Measurements from ENCODE around the gene SNAPC2. TPM values are rescaled to one million over a fixed set of nuclear protein-coding genes. Genes with fewer than 3 reads are reported as not detected.
A peak's percentile ranks its signal among the peaks of the same experiment; 100 is the strongest.

Gene SNAPC2
- total RNA-seq, 1 experiment from 2014 or later = 27.5 TPM

DNA sequence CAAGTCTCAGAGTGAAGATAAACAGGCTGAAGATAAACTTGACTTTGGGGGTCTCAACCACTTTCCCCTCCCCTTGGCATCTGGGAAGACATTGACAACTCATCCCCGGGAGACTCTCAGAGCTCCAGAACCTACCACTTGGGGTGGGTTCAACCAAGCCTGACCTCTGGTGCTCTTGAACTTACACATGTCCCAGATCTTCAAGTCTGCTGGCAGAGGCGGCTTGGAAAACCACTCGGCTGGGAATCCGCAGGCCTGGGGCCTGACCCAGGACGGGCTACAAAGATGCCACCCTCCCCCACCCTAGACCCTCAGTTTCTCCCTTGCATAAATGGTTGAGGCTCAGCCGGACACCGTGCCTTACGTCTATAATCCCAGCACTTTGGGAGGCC is 31.3 kb upstream of the SNAPC2 start:
- DNase-seq (ENCODE audit: low read depth) = no peak

DNA sequence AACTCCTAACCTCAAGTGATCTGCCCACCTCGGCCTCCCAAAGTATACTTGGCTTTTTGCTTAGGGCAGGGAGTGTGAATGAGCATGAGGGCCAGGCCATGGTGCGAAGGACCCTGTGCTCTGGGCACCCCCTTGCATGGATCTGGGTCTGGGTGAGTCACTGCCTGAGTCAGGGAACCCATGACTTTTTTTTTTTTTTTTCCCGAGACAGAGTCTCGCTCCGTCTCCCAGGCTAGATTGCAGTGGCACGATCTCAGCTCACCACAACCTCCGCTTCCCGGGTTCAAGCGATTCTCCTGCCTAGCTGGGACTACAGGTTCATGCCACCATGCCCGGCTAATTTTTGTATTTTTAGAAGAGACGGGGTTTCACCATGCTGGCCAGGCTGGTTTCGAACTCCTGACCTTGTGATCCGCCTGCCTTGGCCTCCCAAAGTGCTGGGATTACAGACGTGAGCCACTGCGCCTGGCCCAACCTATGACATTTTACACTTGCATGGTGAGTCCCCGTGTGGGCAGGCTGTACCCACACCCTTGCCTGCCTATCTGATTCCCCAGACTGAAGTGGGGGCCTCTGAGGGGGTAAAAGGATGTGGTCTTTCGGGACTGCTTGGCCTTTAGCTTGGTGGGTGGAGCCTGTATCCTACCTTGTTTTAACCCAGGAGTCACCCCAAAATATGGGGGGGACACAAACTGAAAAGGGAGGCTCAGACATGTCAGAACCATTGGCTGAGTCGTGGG is 26.6 kb upstream of the SNAPC2 start:
- peak; percentile 67 for DNase-seq (ENCODE audit: low read depth)

DNA sequence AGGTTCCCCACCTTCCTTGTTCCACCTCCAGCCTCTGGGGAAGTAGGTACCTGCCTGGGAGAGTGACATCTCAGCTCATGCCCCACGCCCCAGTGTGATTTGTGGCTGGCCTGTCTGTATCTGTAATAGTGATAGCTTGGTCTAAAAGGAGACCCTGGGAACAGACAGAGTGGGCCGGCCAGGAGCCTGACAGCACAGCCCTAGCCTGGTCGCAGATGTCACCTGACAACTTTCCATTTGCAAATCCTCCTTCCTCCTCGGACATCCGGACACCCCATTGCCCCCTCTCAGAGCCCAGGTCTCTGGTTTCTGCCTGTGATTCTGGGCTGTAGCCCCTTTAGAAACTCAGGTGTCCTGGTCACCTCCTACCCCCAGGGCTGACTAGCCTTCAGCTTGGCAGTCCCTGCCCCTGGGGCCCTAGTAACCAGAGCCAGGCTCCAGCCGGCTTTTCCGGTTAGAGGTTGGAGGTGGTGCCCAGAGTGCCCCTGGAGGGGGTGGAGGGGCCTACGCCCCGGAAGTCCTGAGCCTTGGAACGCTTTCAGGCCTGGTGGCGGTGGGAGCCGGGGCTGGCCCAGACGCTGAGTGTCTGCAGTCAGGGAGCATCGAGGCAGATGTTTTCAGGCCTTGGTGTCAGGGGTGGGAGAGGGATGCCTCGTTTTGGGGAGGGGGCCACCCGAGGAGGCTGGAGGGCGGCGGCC is 25.4 kb upstream of the SNAPC2 start:
- no peak for DNase-seq (ENCODE audit: low read depth)

DNA sequence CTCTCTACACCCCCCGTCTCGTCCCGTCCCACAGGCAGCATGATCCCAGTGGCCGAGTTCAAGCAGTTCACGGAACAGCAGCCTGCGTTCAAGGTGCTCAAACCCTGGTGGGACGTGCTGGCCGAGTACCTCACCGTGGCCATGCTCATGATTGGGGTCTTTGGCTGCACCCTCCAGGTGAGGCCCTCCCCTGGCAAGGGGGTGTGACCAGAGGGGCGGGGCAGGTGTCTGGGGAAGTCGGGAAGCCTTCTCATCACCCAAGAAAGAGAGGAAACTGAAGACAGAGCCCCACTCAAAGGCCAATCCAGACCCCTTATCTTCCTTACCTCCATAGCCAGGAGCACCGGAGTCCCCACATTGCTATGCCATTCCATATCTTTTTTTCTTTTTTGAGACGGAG is 24.6 kb upstream of the SNAPC2 start:
- no peak for DNase-seq (ENCODE audit: low read depth)

DNA sequence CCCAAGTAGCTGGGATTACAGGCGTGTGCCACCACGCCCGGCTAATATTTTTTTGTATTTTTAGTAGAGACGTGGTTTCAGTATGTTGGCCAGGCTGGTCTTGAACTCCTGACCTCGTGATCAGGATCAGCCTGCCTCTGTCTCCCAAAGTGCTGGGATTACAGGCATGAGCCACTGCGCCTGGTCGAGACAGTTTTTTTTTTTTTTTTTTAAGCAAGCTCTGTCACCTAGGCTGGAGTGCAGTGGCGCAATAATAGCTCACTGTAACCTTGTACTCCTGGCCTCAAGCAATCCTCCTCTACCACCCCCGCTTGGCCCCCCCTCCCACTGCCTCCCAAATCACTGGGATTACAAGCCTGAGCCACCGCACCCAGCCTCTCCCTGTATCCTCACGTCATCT is 22.8 kb upstream of the SNAPC2 start:
- no peak for DNase-seq (ENCODE audit: low read depth)

DNA sequence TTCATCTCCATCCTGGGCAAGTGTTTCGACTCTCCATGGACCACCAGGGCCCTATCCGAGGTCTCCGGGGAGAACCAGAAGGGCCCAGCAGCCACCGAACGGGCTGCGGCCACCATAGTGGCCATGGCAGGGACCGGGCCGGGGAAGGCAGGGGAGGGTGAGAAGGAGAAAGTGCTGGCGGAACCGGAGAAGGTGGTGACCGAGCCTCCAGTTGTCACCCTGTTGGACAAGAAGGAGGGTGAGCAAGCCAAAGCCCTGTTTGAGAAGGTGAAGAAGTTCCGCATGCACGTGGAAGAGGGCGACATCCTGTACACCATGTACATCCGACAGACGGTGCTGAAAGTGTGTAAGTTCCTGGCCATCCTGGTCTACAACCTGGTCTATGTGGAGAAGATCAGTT is 21.2 kb upstream of the SNAPC2 start:
- no peak for DNase-seq (ENCODE audit: low read depth)

DNA sequence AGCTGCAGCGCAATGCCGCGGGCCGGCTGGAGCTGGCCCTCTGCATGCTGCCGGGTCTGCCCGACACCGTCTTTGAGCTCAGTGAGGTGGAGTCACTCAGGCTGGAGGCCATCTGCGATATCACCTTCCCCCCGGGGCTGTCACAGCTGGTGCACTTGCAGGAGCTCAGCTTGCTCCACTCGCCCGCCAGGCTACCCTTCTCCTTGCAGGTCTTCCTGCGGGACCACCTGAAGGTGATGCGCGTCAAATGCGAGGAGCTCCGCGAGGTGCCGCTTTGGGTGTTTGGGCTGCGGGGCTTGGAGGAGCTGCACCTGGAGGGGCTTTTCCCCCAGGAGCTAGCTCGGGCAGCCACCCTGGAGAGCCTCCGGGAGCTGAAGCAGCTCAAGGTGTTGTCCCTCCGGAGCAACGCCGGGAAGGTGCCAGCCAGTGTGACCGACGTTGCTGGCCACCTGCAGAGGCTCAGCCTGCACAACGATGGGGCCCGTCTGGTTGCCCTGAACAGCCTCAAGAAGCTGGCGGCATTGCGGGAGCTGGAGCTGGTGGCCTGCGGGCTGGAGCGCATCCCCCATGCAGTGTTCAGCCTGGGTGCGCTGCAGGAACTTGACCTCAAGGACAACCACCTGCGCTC is 20.3 kb upstream of the SNAPC2 start:
- no peak for DNase-seq (ENCODE audit: low read depth)

DNA sequence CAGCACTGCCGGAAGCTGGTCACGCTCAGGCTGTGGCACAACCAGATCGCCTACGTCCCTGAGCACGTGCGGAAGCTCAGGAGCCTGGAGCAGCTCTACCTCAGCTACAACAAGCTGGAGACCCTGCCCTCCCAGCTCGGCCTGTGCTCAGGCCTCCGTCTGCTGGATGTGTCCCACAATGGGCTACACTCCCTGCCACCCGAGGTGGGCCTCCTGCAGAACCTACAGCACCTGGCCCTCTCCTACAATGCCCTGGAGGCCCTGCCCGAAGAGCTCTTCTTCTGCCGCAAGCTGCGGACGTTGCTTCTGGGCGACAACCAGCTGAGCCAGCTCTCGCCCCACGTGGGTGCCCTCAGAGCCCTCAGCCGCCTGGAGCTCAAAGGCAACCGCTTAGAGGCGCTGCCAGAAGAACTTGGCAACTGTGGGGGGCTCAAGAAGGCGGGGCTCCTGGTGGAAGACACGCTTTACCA is 19.7 kb upstream of the SNAPC2 start:
- DNase-seq (ENCODE audit: low read depth) = no peak

DNA sequence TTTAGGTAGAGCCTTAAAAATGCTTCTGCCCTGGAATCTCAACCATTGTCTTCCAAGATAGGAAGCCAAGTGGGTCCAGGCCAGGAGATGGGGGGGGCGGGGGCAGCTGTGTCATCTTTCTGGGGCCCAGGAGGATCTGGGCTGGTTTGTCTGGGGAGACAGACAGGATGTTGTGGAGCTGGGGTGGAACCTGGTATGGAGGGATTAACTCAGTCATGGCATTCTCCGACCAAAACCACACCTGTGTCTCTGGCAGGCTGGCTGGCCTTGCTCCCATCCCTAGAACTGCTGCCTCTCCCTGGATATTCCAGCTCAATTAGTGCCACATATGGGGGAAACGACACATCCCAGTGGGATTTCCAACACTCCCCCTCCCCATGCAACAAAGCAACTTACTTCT is 19.2 kb upstream of the SNAPC2 start:
- no peak for DNase-seq (ENCODE audit: low read depth)

DNA sequence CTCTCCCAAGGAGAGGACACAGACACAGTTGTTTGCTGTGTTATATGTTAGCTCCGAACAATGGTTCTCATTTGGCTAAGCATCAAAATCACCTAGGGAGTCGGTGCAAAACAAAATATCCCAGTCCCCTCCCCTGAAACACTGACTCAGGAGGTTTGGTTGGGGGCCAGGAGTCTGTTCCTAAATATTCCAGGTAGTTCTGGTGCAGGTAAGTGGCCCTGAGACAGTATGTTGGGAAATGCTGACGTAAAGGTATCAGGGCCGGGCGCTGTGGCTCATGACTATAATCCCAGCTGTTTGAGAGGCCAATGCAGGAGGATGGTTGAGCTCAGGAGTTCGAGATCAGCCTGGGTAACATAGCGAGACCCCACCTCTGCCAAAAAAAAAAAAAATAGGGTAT is 18.8 kb upstream of the SNAPC2 start:
- DNase-seq (ENCODE audit: low read depth) = no peak

DNA sequence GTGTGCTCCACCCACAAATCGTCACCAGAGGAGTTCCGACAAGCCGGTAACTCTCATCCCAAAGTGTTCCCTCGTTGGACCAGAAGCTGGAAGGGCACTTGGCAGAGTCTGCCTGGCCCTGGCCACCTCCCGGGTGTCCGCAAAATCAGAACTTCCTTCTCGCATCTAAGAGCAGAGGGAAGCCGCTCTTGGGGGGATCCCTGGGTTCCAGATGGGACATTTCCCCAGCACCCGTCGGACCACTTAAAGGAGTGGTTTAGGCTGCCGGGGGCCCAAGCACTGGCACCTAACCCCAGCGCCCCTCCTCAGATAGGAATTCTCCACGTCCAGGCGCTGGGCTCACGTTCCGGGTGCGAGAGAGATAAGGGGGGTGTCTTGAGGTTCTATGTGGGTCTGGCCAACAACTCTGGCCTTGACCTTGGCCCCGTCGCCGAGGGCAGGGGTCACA is 17.3 kb upstream of the SNAPC2 start:
- DNase-seq (ENCODE audit: low read depth) = no peak

DNA sequence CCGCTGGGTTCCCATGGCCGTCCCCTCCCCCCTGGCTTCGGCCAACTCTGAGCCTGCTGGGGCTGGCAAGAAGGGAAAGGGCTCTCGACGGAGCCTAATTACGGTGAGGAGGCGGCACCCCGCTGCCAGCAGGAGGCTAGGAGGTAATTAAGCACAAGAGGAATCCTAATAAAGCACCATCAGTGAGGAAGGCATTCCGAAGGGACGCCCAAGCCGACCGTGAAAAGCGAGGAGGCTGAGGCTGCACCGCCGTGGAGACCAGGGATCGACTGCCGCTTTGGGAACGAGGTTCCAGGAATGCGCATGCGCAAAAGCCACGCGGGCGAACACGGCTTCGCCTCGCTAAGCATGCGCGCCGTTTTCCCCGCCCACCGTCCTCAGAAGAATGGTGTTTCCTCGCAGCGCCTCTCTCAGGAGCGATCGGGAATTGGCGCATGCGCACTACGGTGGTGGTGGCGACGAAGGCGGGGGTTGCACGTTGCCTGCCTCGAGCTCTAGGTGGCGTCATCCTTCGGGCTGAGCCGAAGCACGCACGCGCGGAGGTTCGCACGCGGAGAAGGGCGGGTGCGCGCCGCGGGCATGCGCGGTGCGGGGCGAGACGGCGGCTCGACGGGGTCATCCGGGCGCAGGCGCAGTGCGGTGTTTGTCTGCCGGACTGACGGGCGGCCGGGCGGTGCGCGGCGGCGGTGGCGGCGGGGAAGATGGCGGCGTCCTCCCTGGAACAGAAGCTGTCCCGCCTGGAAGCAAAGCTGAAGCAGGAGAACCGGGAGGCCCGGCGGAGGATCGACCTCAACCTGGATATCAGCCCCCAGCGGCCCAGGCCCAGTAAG is 16.7 kb upstream of the SNAPC2 start, which contains the start of gene MAP2K7:
MAP2K7 (plus strand) TSS at position 634 of the 830 bp plus-strand sequence; CDS start at position 702, 68 bp downstream.
- peak; percentile 97 for DNase-seq (ENCODE audit: low read depth)

DNA sequence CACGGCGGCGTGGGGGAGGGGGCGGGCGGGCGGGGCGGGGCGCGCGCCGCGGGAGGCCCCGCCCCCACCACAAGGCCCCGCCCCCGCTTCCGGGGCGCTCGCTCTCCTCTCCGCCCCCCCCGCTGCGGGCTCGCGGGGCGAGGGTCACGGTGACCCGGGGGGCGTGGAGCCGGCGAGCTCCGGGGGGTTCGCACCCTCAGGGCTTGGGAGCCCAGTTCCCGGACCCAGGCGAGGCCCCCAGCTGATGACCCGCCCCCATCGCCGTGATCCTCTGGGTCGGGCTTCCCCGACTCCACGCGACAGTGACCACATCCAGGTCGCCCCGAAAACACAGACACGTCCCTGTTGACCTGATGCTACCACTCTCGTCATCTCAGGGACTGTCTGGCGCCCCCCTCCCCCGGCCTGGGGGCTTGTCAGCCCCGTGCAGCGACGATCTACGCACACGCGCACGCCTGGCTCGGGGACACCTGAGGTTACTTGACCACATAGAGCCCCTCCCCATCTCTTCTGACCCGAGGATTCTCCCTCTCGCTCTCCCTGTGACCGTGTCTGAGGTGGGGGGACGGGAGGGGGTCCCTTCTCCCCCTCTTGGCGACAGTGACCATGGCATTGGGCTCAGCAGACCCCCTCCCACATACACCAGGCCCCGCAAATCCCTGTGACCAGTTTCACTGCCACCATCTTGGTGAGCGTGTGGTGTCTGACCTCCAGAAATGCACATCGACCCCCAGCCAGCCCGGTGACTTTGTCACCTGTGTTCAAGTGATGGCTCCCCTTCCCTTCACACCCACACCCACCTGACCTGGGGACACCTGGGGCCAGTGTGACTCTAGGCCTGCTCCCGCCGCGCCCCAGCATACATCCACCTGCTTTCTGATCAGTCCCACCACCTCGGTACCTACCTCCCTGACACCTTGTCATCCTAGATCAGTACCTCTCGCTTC is 15.8 kb upstream of the SNAPC2 start:
- no peak for DNase-seq (ENCODE audit: low read depth)

DNA sequence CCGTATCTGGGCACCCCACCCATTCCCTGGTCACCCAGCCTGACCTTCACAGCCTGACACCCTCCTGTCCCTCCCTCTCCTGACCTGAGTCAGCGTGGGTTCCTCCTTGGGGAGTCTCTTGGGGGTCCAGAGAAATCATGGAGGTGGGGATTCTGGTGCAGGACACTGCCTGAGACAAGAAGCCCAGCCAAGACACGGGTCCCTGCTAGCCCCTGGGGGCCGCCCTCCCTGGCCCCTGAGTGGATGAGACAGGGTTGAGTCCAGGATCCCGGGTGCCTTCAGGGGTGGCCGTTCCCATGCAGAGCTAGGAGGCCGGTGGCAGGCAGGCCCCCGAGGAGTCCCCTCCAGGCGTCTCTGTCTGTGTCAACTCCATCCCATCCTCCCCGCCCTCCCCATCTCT is 14.9 kb upstream of the SNAPC2 start:
- DNase-seq (ENCODE audit: low read depth) = no peak

DNA sequence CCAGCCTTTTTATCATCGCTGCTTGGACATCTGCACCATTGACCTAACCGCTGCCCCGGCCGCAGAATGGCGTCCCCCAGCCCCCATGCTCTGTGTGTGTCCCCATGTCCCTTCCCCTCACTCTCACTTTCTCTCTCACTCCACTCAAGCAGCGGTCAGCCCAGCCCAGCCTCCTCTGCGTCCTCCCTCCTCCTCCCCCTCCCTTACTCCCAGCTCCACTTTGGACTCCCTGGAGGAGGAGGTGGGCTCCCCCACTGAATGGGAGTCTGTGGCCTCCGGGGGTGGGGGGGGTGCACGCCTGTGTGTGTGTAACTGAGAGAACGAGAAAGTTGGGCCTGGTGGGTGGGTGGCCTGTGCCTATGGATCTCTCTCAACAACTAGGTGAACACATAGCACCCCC is 14.3 kb upstream of the SNAPC2 start:
- DNase-seq (ENCODE audit: low read depth) = no peak

DNA sequence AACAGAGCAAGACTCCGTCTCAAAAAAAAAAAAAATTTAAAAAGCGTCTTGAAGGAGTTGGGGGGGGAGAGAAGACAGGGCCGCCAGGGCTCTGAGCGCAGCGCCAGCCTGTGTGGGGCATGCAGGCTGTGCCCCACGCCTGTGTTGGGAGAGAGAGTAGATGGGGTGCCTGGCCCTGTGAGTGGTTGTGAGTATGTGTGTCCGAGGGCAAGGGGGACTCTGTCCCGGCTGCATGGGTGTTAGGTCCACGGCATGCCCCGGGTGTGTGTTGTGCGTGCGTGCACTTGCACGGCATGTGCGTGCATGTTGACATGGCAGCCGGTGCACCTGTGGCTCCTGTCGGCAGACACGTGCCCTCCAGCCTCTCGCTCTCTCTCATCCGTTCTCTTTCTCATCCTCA is 13.0 kb upstream of the SNAPC2 start:
- no peak for DNase-seq (ENCODE audit: low read depth)

DNA sequence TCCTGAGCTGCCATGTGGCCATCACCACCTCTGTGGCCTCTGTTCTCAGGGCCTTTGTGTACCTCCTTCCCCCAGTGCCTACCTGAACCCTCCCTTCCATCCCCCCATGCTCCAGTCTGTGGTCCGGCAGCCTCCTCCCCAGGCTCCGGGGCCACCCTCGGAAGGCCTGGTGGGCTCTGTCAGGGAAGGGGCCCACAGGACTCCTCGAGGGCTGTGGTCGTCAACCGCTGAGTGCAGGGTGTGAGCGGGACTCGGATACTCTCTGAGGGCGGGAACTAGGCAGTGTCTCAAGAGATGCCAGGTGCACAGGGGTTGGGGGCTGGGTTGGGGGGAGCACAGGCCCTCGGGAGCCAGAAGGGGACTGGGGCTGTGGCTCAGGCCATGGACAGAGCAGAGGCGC is 12.6 kb upstream of the SNAPC2 start:
- no peak for DNase-seq (ENCODE audit: low read depth)

DNA sequence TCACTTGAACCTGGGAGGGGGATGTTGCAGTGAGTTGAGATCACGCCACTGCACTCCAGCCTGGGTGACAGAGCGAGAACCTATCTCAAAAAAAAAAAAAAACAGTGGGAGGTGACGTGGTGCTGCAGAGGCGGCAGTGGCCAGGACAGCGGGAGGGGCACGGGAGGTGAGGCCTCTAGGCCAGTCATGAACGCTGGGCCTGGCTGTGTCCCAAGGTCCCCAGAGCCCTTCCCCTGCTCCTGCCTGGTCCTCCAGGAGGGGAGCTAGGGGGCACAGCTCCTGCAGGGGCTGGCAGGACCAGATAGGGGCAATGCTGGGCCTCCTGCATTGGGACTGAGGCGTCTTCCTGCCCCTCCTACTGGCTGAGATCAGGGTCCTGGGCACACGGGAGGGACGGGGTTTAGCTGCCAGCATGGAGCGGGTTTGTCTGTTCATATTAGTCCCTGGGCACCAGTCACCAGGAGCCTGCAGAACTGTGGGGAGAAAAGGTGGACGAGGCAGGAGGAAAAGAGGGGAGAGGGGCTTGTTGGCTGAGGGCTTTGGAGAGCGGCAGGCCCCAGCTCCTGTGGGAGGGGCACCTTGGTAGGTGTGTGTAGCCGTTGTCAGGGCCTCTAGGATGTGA is 11.9 kb upstream of the SNAPC2 start:
- DNase-seq (ENCODE audit: low read depth) = no peak

DNA sequence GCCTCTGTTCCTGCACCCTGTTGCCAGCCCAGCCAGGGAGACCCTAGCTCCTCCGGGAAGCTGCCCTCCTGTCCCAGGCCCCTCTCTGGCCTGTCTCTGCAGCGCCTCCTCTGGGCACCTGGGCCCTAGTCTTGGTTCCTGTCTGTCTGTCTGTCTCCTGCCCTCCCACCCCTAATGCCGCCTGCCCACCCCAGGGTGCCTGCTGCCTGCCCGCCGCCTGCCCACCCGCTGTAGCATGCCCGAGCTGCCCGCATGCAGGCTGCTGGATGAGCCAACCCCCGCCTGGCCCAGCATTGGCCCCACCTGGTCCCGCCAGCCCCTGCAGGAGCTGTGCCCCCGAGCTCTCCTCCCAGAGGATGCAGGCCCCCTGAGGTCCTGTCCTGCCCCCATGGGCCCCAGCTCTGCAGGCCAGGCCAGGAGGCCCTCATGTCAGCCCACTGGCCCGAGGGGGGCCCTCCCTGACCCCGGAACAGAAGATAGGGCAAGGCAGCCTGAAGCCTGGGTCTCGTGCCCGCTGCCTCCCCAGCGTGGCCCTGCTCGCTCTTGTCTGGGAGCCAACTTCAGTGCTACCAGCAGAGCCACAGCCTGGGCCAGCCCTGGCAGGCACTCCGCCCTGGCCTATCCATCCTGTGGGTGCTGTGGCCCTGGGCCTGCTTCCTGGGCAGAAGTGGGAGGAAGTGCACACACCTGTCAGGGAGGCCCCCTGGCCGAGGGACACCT is 11.2 kb upstream of the SNAPC2 start:
- DNase-seq (ENCODE audit: low read depth) = no peak
